Activated naive CD8-positive, alpha-beta T cell treated with anti-CD3 and anti-CD28 coated beads, Interleukin-2, amount 50 U/mL, for 16 hours (primary cell): ENCODE data around the gene SORCS3.

ENCODE experiments used
- DNase-seq: peaks from one replicate; pipeline ENCODE4 v3.0.0-alpha.2; 2020; ENCODE audit warnings: low read depth, low spot score

SORCS3 gene

GRCh38 chr10:104910712-104911111 is 269.6 kb downstream of the SORCS3 start:
- no peak for DNase-seq

GRCh38 chr10:104913390-104913789 is 272.3 kb downstream of the SORCS3 start:
- DNase-seq = no peak

- no peak for DNase-seq
Measured at GRCh38 chr10:104920476-104920875, 279.4 kb downstream of the SORCS3 start.

- no peak for DNase-seq
Measured at GRCh38 chr10:104921763-104922162, 280.7 kb downstream of the SORCS3 start.

- no peak for DNase-seq
Measured at GRCh38 chr10:104922810-104923209, 281.7 kb downstream of the SORCS3 start.

GRCh38 chr10:104923501-104923900 is 282.4 kb downstream of the SORCS3 start:
- DNase-seq = no peak

- DNase-seq = no peak
Measured at GRCh38 chr10:104924101-104924795, 283.2 kb downstream of the SORCS3 start.

GRCh38 chr10:104925232-104925851 is 284.3 kb downstream of the SORCS3 start:
- no peak for DNase-seq

- no peak for DNase-seq
Measured at GRCh38 chr10:104928734-104929133, 287.6 kb downstream of the SORCS3 start.

- no peak for DNase-seq
Measured at GRCh38 chr10:104931612-104932134, 290.6 kb downstream of the SORCS3 start.

GRCh38 chr10:104935656-104936055 is 294.6 kb downstream of the SORCS3 start:
- no peak for DNase-seq

GRCh38 chr10:104937567-104937966 is 296.5 kb downstream of the SORCS3 start:
- no peak for DNase-seq

GRCh38 chr10:104938031-104938430 is 296.9 kb downstream of the SORCS3 start:
- DNase-seq = no peak

- DNase-seq = no peak
Measured at GRCh38 chr10:104941662-104942061, 300.6 kb downstream of the SORCS3 start.

- DNase-seq = no peak
Measured at GRCh38 chr10:104947314-104947713, 306.2 kb downstream of the SORCS3 start.

GRCh38 chr10:104957178-104957841 is 316.2 kb downstream of the SORCS3 start:
- no peak for DNase-seq

GRCh38 chr10:104966563-104967297 is 325.6 kb downstream of the SORCS3 start:
- DNase-seq = no peak

- no peak for DNase-seq
Measured at GRCh38 chr10:104980368-104980767, 339.3 kb downstream of the SORCS3 start.

GRCh38 chr10:104981995-104982394 is 340.9 kb downstream of the SORCS3 start:
- DNase-seq = no peak

- DNase-seq = no peak
Measured at GRCh38 chr10:104988686-104989085, 347.6 kb downstream of the SORCS3 start.

GRCh38 chr10:104989880-104990279 is 348.8 kb downstream of the SORCS3 start:
- no peak for DNase-seq

GRCh38 chr10:104993085-104993484 is 352.0 kb downstream of the SORCS3 start:
- no peak for DNase-seq
